ENCODE measurements around the gene REP15. TPM values are rescaled to one million over a fixed set of nuclear protein-coding genes. Genes with fewer than 3 reads are reported as not detected.

Gene REP15
- total RNA-seq, 2 donors from 2014 or later, result 0.18 to 2.4 TPM

DNA sequence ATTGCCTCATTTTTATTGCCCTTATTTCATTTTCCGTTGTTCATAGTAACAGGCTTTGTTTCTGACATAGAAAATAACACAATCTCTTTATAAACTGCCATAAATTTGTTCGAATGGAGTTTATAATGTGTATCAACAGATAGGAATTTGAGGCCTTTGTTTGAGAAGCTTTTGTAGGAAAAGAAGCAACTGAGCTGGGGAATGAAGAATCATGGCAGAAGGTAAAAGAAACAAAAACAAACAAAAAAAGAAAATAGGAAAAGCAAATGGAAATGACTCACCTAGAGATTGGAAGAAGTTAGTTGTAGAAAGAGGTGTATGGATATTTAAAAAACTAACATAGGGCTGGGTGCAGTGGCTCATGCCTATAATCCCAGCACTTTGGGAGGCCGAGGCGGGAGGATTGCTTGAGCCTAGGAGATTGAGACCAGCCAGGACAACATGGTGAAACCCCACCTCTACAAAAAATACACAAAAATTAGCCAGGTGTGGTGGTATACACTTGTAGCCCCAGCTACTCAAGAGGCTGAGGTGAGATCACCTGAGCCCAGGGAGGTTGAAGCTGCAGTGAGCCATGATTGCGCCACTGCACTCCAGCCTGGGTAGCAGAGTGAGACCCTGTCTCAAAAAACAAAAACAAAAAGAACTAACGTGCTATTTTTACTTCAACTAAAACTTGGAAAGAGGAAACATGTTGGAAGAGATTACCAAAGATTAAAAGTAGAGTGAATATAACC is 523 bp upstream of the REP15 start:
- no peaks in the 10 kb centered on the region for H3K9me3 ChIP-seq
- H3K27ac ChIP-seq, result peak overlapping the region in 1 of 2 donors; percentile 6
- WGBS, result 82% methylated on average over 6 of the region's 6 CpGs
- TF ChIP-seq POLR2AphosphoS5 (IDR thresholded peaks at IDR 0.05), result no peak
- TF ChIP-seq, protein P1, sequence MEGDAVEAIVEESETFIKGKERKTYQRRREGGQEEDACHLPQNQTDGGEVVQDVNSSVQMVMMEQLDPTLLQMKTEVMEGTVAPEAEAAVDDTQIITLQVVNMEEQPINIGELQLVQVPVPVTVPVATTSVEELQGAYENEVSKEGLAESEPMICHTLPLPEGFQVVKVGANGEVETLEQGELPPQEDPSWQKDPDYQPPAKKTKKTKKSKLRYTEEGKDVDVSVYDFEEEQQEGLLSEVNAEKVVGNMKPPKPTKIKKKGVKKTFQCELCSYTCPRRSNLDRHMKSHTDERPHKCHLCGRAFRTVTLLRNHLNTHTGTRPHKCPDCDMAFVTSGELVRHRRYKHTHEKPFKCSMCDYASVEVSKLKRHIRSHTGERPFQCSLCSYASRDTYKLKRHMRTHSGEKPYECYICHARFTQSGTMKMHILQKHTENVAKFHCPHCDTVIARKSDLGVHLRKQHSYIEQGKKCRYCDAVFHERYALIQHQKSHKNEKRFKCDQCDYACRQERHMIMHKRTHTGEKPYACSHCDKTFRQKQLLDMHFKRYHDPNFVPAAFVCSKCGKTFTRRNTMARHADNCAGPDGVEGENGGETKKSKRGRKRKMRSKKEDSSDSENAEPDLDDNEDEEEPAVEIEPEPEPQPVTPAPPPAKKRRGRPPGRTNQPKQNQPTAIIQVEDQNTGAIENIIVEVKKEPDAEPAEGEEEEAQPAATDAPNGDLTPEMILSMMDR (IDR thresholded peaks at IDR 0.05), result no peak
- TF ChIP-seq POLR2A (IDR thresholded peaks at IDR 0.05), result no peak
- no peak overlapping the region for H3K4me3 ChIP-seq
- DNase-seq (ENCODE audit: low spot score), result no peak
- no peaks in the 10 kb centered on the region for H3K27me3 ChIP-seq (replicated peaks; ENCODE audit: insufficient read depth)
- H3K4me1 ChIP-seq (replicated peaks), result no peaks in the 10 kb centered on the region
- intact Hi-C loops (cut with DNase I), result no loop called here
- no peaks in the 10 kb centered on the region for H3K36me3 ChIP-seq

- intact Hi-C loops (cut with DNase I), result no loop called here
- 84% methylated on average over 3 of the region's 3 CpGs for WGBS
- Histone ChIP-seq H3K27me3 (replicated peaks; ENCODE audit: insufficient read depth) (no peaks in the 10 kb centered on the region), H3K27ac (no peak overlapping the region), H3K9me3 (no peaks in the 10 kb centered on the region), H3K36me3 (no peaks in the 10 kb centered on the region), H3K4me3 (no peak overlapping the region), H3K4me1 (replicated peaks) (no peaks in the 10 kb centered on the region)
- TF ChIP-seq POLR2A (IDR thresholded peaks at IDR 0.05) (no peak), POLR2AphosphoS5 (IDR thresholded peaks at IDR 0.05) (no peak)
- TF ChIP-seq, protein P1 (IDR thresholded peaks at IDR 0.05), result no peak
- DNase-seq (ENCODE audit: low spot score), result no peak
Measured at GRCh38 chr12:27696864-27697564, 767 bp downstream of the REP15 start.

DNA sequence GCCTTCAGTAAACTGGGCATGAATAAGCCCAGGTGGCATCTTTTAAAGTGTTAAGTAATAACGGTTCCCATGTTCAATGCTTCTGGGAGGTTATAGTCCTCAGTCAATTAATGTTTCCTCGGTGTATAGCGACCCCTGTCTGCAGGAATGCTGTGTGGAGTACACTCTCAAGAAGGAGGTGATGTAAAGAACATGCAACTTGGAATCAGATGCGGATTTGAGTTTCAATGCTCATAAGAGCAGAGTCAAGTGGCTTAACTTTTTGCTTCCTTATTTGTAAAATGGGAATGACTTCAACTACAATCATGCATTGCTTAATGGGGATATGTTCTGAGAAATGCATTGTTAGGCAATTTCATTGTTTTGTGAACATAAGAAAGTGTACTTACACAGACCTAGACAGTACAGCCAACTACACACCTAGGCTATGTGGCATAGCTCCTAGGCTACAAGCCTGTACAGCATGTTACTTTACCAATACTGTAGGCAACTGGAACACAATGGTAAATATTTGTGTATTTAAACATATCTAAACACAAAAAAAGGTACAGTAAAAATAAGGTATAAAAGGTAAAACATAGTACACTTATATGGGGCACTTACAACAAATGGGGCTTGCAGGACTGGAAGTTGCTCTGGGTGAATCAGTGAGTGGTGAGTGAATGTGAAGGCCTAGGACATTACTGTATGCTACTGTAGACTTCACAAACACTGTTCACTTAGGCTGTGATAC is 7.6 kb downstream of the REP15 start:
- Histone ChIP-seq H3K36me3 (no peaks in the 10 kb centered on the region), H3K4me1 (replicated peaks) (no peaks in the 10 kb centered on the region), H3K4me3 (no peak overlapping the region), H3K27me3 (replicated peaks; ENCODE audit: insufficient read depth) (no peaks in the 10 kb centered on the region), H3K9me3 (no peaks in the 10 kb centered on the region), H3K27ac (no peak overlapping the region)
- 3% methylated on average over 4 of the region's 4 CpGs for WGBS
- intact Hi-C loops (cut with DNase I), result no loop called here
- TF ChIP-seq POLR2AphosphoS5 (IDR thresholded peaks at IDR 0.05) (peak; percentile 57), POLR2A (IDR thresholded peaks at IDR 0.05) (no peak)
- TF ChIP-seq, protein P1 (IDR thresholded peaks at IDR 0.05), result peak; percentile 46 to 82 (median 77)
- peak; percentile 73 for DNase-seq (ENCODE audit: low spot score)

DNA sequence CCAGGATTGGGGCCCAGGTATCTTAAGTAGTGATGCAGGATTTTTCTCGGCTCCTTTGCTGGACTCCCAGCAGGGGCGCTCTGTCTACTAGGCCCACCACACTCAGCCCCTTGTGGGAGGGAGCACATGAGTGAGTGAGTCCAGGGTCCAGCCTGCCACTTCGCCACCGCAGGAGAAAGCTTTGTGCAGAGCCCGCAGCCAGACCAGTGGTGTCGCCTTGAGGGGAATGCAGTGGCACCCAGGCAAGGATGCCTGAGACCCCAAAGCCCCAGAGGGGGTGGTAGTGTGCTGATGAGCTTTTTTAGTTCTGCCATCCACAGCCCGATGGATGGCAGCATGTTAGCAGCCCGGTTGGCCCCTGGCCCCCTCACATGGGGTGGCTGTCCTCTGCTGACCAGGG is 9.0 kb downstream of the REP15 start:
- H3K27ac ChIP-seq, result no peak overlapping the region
- intact Hi-C loops (cut with DNase I), result no loop called here
- WGBS, result 87% methylated on average over 8 of the region's 8 CpGs
- no peaks in the 10 kb centered on the region for H3K36me3 ChIP-seq
- H3K4me3 ChIP-seq, result no peak overlapping the region
- TF ChIP-seq POLR2AphosphoS5 (IDR thresholded peaks at IDR 0.05), result no peak
- TF ChIP-seq, protein P1 (IDR thresholded peaks at IDR 0.05), result no peak
- TF ChIP-seq POLR2A (IDR thresholded peaks at IDR 0.05), result no peak
- H3K4me1 ChIP-seq (replicated peaks), result no peaks in the 10 kb centered on the region
- no peaks in the 10 kb centered on the region for H3K27me3 ChIP-seq (replicated peaks; ENCODE audit: insufficient read depth)
- no peak for DNase-seq (ENCODE audit: low spot score)
- no peaks in the 10 kb centered on the region for H3K9me3 ChIP-seq

All from prostate gland (tissue), 2 donors.